CD14-positive monocyte (primary cell): ENCODE measurements around the gene DAGLA. TPM values are rescaled to one million over a fixed set of nuclear protein-coding genes. Genes with fewer than 3 reads are reported as not detected.
A peak's percentile ranks its signal among the peaks of the same experiment; 100 is the strongest.

Experiments used
- DNase-seq, 3 donors: peaks; one replicate each; pipeline ENCODE4 v3.0.0-alpha.2; 2011 to 2022
- H2AFZ ChIP-seq: 2 replicates; pipeline ENCODE4 v1.6.0; 2012; ENCODE audit warnings: mild to moderate bottlenecking, low read depth, low read length, inconsistent platforms; ENCODE audit not compliant: insufficient read depth, poor library complexity, severe bottlenecking
- H3K27ac ChIP-seq, 2 donors: 1 replicate in 1 of 2; 2 replicates in 1 of 2; pipeline ENCODE4 v1.5.1; 2012 to 2013; ENCODE audit warnings: low read length in 2 of 2, control low read depth in 1 of 2, inconsistent platforms in 1 of 2, low read depth in 1 of 2, mild to moderate bottlenecking in 1 of 2
- H3K27me3 ChIP-seq, 2 donors: one replicate each; pipeline versions ENCODE4 v1.6.0 to v1.6.1; 2011 to 2013; ENCODE audit warnings: low read length in 2 of 2; ENCODE audit not compliant: control insufficient read depth in 2 of 2, insufficient read depth in 2 of 2
- H3K36me3 ChIP-seq, 2 donors: replicated peaks in 1 of 2; 1 replicate in 1 of 2; 2 replicates in 1 of 2; pipeline versions ENCODE4 v1.5.1 to v1.6.1; 2012 to 2013; ENCODE audit warnings: low read length in 2 of 2, control low read depth in 1 of 2, inconsistent platforms in 1 of 2, mild to moderate bottlenecking in 1 of 2; ENCODE audit not compliant: insufficient read depth in 2 of 2, control insufficient read depth in 1 of 2
- H3K4me1 ChIP-seq, 2 donors: 1 replicate in 1 of 2; 2 replicates in 1 of 2; pipeline versions ENCODE4 v1.5.1 to v1.6.1; 2012 to 2013; ENCODE audit warnings: low read length in 2 of 2, control low read depth in 1 of 2, inconsistent platforms in 1 of 2, mild to moderate bottlenecking in 1 of 2, moderate library complexity in 1 of 2; ENCODE audit not compliant: insufficient read depth in 2 of 2, control insufficient read depth in 1 of 2
- H3K4me2 ChIP-seq: replicated peaks from 2 replicates; pipeline ENCODE3; 2012; ENCODE audit warnings: low read length, moderate library complexity, mild to moderate bottlenecking; ENCODE audit not compliant: poor library complexity, severe bottlenecking; ENCODE audit errors: extremely low read depth
- H3K4me3 ChIP-seq, 3 experiments: fragments of 200-600 bp in 1 of 3; sonication (generic) in 1 of 3; replicated peaks in 1 of 3; 1 replicate in 2 of 3; 2 replicates in 1 of 3; pipeline ENCODE4 v1.5.1; 2011 to 2013; ENCODE audit warnings: low read length in 3 of 3, mild to moderate bottlenecking in 3 of 3, control low read depth in 2 of 3, low read depth in 2 of 3, inconsistent platforms in 1 of 3, moderate library complexity in 1 of 3
- H3K79me2 ChIP-seq: 2 replicates; pipeline ENCODE4 v1.6.0; 2012; ENCODE audit warnings: mild to moderate bottlenecking, control low read depth, inconsistent platforms, low read length, moderate library complexity; ENCODE audit not compliant: insufficient read depth
- H3K9ac ChIP-seq: 2 replicates; pipeline ENCODE4 v1.6.0; 2017; ENCODE audit warnings: low read length, mild to moderate bottlenecking; ENCODE audit not compliant: insufficient read depth, poor library complexity, severe bottlenecking
- H3K9me3 ChIP-seq, 2 donors: replicated peaks in 1 of 2; 1 replicate in 1 of 2; 2 replicates in 1 of 2; pipeline versions ENCODE4 v1.5.1 to v1.6.1; 2012 to 2013; ENCODE audit warnings: low read length in 2 of 2, control low read depth in 1 of 2; ENCODE audit not compliant: control insufficient read depth in 1 of 2, insufficient read depth in 1 of 2
- H4K20me1 ChIP-seq: 2 replicates; pipeline ENCODE4 v1.6.0; 2012; ENCODE audit warnings: mild to moderate bottlenecking, low read length, control low read depth, moderate library complexity; ENCODE audit not compliant: insufficient read depth
- H3K27ac Mint-ChIP-seq, 7 donors: one replicate each; pipeline ENCODE4 v1.8.0; 2020; ENCODE audit warnings: mild to moderate bottlenecking in 7 of 7, mixed read lengths in 7 of 7, moderate library complexity in 6 of 7, inconsistent platforms in 2 of 7
- H3K27me3 Mint-ChIP-seq, 3 donors: one replicate each; pipeline ENCODE4 v1.8.0; 2021 to 2022; ENCODE audit warnings: low read depth in 3 of 3, mild to moderate bottlenecking in 3 of 3, mixed read lengths in 3 of 3, moderate library complexity in 3 of 3, inconsistent platforms in 1 of 3
- H3K36me3 Mint-ChIP-seq, 2 donors: one replicate each; pipeline ENCODE4 v1.8.0; 2020; ENCODE audit warnings: mixed read lengths in 2 of 2, inconsistent platforms in 1 of 2, mild to moderate bottlenecking in 1 of 2
- H3K4me1 Mint-ChIP-seq: one replicate; pipeline ENCODE4 v1.8.0; 2020; ENCODE audit warnings: mild to moderate bottlenecking, mixed read lengths
- H3K4me3 Mint-ChIP-seq, 2 donors: one replicate each; pipeline ENCODE4 v1.8.0; 2020; ENCODE audit warnings: mild to moderate bottlenecking in 2 of 2, mixed read lengths in 2 of 2, moderate library complexity in 1 of 2
- H3K9me3 Mint-ChIP-seq, 7 donors: one replicate each; pipeline ENCODE4 v1.8.0; 2020 to 2022; ENCODE audit warnings: mixed read lengths in 7 of 7, mild to moderate bottlenecking in 6 of 7, moderate library complexity in 6 of 7, inconsistent platforms in 2 of 7
- CTCF ChIP-seq: fragments of 200-600 bp; IDR thresholded peaks from one replicate; pipeline ENCODE4 v1.8.0; 2022; ENCODE audit warnings: antibody characterized with exemption, mild to moderate bottlenecking
- WGBS: methylation state at CpG from one replicate; pipeline ENCODE4 v1.1.5; 2013; ENCODE audit warnings: missing lambda C conversion rate; ENCODE audit not compliant: insufficient coverage; 5-methylcytosine and 5-hydroxymethylcytosine counted together
- intact Hi-C, 2 donors: fragments of 100-400 bp; cut with micrococcal nuclease; formaldehyde crosslinking; loops; one replicate each; pipeline versions ENCODE4 v1.15.0 to v1.15.1; 2023
- polyA plus RNA-seq, 3 donors: library from polyadenylated mRNA; depleted of rRNA in 1 of 3; unstranded in 2 of 3; stranded (reverse) in 1 of 3; fragments of 300-500 nt in 2 of 3; fragments of >200 nt in 1 of 3; fragmentation: Illumina TruSeq in 2 of 3; gene quantifications; 1 replicate in 2 of 3; 2 replicates in 1 of 3; pipeline ENCODE4 v1.2.3, GENCODE V29; 2012 to 2021

The DAGLA gene
- polyA plus RNA-seq, 3 donors = 0.16 to 6.7 (median 0.73) TPM

- Histone ChIP-seq H4K20me1 (no peaks in the 10 kb centered on the region), H3K36me3 (peaks cover 0 to under 1% of the 10 kb centered on the region in 2 donors), H3K27ac (no peak overlapping the region), H3K9me3 (no peaks in the 10 kb centered on the region), H3K4me2 (no peak overlapping the region), H3K27me3 (peaks cover 0 to 8% of the 10 kb centered on the region in 2 donors), H3K4me3 (no peak overlapping the region), H2AFZ (no peak overlapping the region), H3K4me1 (peaks cover 10 to 15% of the 10 kb centered on the region in 2 donors), H3K79me2 (no peaks in the 10 kb centered on the region), H3K9ac (no peak overlapping the region)
- peaks cover 13% of the 10 kb centered on the region for H3K4me1 Mint-ChIP-seq
- no peak for TF ChIP-seq CTCF
- WGBS = 98% methylated on average over 24 of the region's 24 CpGs
- peaks cover 7 to 14% of the 10 kb centered on the region in 2 donors for H3K36me3 Mint-ChIP-seq
- intact Hi-C loops = no loop called here
- no peak for DNase-seq
- peak overlapping the region in 1 of 2 donors; percentile 4 for H3K4me3 Mint-ChIP-seq
- H3K9me3 Mint-ChIP-seq = peaks cover 0 to 3% (median 0%) of the 10 kb centered on the region in 7 donors
- peaks cover 14 to 29% (median 20%) of the 10 kb centered on the region in 3 donors for H3K27me3 Mint-ChIP-seq
- peak overlapping the region in 1 of 7 donors; percentile 10 for H3K27ac Mint-ChIP-seq
Measured at GRCh38 chr11:61778920-61779650, 98.9 kb downstream of the DAGLA start.

- Histone ChIP-seq H3K9ac (no peak overlapping the region), H3K36me3 (peaks cover 3 to 9% of the 10 kb centered on the region in 2 donors), H2AFZ (no peak overlapping the region), H3K27ac (no peak overlapping the region), H3K79me2 (no peaks in the 10 kb centered on the region), H4K20me1 (no peaks in the 10 kb centered on the region), H3K27me3 (peaks cover 0 to 8% of the 10 kb centered on the region in 2 donors), H3K4me3 (no peak overlapping the region), H3K4me2 (no peak overlapping the region), H3K9me3 (no peaks in the 10 kb centered on the region), H3K4me1 (peaks cover 10 to 15% of the 10 kb centered on the region in 2 donors)
- TF ChIP-seq CTCF = no peak
- H3K9me3 Mint-ChIP-seq = peaks cover 0 to 3% (median 0%) of the 10 kb centered on the region in 7 donors
- 91% methylated on average over 14 of the region's 14 CpGs for WGBS
- intact Hi-C loops = no loop called here
- H3K36me3 Mint-ChIP-seq = peaks cover 12 to 21% of the 10 kb centered on the region in 2 donors
- H3K27me3 Mint-ChIP-seq = peaks cover 17 to 29% (median 20%) of the 10 kb centered on the region in 3 donors
- H3K4me3 Mint-ChIP-seq = no peak overlapping the region
- H3K4me1 Mint-ChIP-seq = peaks cover 13% of the 10 kb centered on the region
- no peak for DNase-seq
- no peak overlapping the region for H3K27ac Mint-ChIP-seq
Measured at GRCh38 chr11:61779666-61780525, 99.7 kb downstream of the DAGLA start.
